GM06990 (cell line): ENCODE data around the gene ZBTB42.

Source experiments
- DNase-seq: peaks from one replicate; pipeline ENCODE4 v3.0.0-alpha.2; 2011; ENCODE audit not compliant: insufficient read length; ENCODE audit errors: extremely low read depth
- H3K27me3 ChIP-seq: replicated peaks from 2 replicates; pipeline ENCODE4 v1.6.0; 2011; ENCODE audit warnings: low read length; ENCODE audit not compliant: control insufficient read depth, insufficient read depth
- H3K36me3 ChIP-seq: 2 replicates; pipeline ENCODE4 v1.5.1; 2011; ENCODE audit warnings: low read length; ENCODE audit not compliant: control insufficient read depth, insufficient read depth
- H3K4me3 ChIP-seq: replicated peaks from 2 replicates; pipeline ENCODE4 v1.5.1; 2011; ENCODE audit warnings: low read depth, mild to moderate bottlenecking, control low read depth, low read length
- CTCF ChIP-seq: IDR thresholded peaks from 2 replicates; pipeline ENCODE4 v1.5.1; 2011; ENCODE audit warnings: low read length, control low read depth, mild to moderate bottlenecking, inconsistent platforms; ENCODE audit not compliant: insufficient read depth, poor library complexity, severe bottlenecking

The ZBTB42 gene

GRCh38 chr14:104784218-104784568 is 16.7 kb upstream of the ZBTB42 start:
- no peak for DNase-seq
- TF ChIP-seq CTCF = no peak
- Histone ChIP-seq H3K4me3 (no peak overlapping the region), H3K27me3 (no peaks in the 10 kb centered on the region), H3K36me3 (peaks cover 11% of the 10 kb centered on the region)

DNA sequence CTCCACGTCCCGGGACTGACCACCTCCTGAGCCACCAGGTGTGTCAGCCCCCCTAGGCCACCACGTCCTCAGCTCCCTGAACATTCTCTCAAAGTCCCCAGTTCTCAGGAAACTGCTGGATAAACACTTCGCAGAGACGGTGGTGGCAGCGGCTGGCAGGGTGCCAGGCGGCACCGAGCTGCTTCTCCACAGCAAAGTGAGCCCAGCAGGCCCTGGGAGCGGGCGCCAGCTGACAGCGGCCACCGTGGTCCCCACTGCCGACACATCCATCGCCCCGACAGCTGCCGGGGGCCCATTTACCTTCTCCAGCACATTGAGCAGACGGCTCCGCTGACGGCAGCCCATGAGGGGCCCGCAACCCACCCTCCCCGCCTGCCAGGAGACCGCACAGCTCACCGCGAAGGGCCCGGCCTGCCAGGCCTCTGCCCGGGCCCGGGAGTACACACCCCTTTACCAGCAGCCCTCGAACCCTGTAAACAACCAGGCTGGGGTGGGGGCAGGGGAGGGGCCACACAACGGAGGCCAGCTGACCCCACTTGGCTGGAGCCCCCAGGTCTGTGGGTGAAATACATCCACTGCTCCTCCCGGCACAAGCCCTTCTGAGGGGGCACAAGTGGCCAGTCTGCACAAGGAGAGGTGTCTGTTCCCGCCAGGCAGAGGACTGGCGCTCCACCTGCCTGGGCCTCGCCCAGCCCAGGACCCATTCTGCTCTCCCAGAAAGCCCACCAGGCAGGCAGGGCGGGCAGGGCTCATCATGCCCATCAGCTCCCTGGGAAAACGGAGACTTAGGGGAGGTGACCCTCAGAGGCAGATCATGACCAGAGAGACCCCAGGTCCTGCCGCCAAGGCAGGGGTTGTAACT is 15.8 kb upstream of the ZBTB42 start:
- no peaks in the 10 kb centered on the region for H3K27me3 ChIP-seq
- no peak for TF ChIP-seq CTCF
- DNase-seq = no peak
- peaks cover 13% of the 10 kb centered on the region for H3K36me3 ChIP-seq
- no peak overlapping the region for H3K4me3 ChIP-seq

GRCh38 chr14:104785708-104786080 is 15.2 kb upstream of the ZBTB42 start:
- Histone ChIP-seq H3K27me3 (no peaks in the 10 kb centered on the region), H3K36me3 (peaks cover 19% of the 10 kb centered on the region), H3K4me3 (no peak overlapping the region)
- no peak for DNase-seq
- TF ChIP-seq CTCF = no peak

DNA sequence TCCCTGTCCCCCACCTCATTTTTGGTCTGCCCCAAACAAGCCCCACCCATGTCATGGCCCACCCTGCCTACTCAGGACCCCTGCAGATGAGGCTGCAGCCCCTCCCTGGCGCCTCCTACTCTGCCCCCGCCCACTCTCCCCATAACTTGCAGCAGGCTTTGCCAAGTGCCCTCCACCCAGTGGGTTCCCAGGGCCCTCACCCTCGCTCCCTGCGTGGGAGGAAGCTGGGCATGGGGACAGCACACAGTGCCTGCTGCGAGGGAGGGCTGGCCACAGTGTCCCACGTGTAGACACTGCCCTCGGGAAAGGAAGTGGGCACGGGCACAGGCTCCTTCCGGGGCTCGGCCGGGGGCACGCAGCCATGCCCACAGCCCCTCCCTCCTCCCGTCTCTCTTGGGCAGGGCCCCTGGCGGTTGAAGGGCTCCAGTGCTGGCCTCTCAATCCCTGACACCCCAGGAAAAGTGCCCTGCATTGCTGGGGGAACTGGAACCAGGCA is 14.8 kb upstream of the ZBTB42 start:
- no peak for TF ChIP-seq CTCF
- Histone ChIP-seq H3K27me3 (no peaks in the 10 kb centered on the region), H3K36me3 (peaks cover 20% of the 10 kb centered on the region), H3K4me3 (no peak overlapping the region)
- no peak for DNase-seq

DNA sequence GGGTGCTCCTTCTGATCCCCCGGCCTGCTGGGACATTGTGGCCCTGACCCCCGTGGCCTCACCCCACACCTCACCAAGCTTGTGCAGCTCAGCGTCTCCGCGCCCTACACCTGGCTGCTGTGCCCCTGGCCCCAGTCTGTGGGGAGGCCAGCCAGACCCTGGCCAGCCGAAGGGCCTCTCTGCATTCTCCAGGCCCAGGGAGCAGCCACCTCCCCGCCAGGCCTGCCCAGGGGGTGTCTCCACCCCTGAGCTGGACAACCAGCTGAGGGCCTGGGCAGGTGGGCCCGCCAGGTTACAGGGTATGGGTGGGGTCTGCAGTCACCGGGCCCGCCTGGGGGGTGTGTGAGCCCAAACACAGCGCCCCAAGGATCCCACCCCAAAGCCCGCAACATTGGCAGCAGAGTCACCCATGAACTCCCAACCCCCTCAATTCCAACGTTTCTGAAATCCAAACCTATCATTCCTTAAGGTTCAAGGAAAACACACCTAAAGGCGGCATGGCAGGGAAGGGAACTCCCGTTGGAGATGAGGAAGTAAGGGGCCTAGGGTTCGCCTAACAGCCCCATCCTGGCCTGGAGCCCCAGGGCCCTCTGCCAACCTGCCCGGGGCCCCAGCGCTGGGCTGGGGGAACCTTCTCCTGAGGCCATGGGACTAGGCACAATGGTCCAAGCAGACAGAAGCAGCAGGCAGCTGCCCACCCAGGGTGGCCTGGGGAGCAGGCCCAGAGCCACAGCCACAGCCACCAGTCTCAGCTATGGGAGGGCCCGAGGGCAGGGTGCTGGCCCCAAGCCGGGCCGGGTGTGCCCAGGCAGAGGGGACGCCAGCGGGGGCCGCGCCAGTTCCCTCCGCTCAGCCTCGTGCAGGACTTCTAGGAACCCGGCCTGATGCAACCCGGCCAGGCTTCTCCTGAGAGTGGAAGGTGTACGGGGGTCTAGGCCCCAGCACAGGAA is 13.9 kb upstream of the ZBTB42 start:
- H3K27me3 ChIP-seq = no peaks in the 10 kb centered on the region

More for the DNA sequence above, 13.9 kb upstream of the ZBTB42 start:
- H3K4me3 ChIP-seq = no peak overlapping the region
- H3K36me3 ChIP-seq = peaks cover 26% of the 10 kb centered on the region
- TF ChIP-seq CTCF = no peak
- no peak for DNase-seq
